Kidney (tissue), 14 donors: ENCODE results near the gene APCDD1. TPM values are rescaled to one million over a fixed set of nuclear protein-coding genes. Genes with fewer than 3 reads are reported as not detected.

Experiments
- DNase-seq, 5 donors: peaks; one replicate each; pipeline ENCODE4 v3.0.0-alpha.2; 2013 to 2020
- FAIRE-seq: peaks from 2 replicates; lab custom pipeline; 2012; peaks lifted over from hg19 to GRCh38; lab: Jason Lieb, UNC
- H3K27ac ChIP-seq, 2 donors: one replicate each; pipeline ENCODE4 v1.7.0; 2013; ENCODE audit warnings: low read depth in 2 of 2, low read length in 2 of 2, inconsistent platforms in 1 of 2
- H3K27me3 ChIP-seq: one replicate; pipeline ENCODE4 v1.7.1; 2013; ENCODE audit warnings: low read length, inconsistent platforms; ENCODE audit not compliant: control insufficient read depth, insufficient read depth
- H3K36me3 ChIP-seq, 3 donors: one replicate each; pipeline versions ENCODE4 v1.7.0 to v1.7.1; 2013; ENCODE audit warnings: low read length in 3 of 3, control low read depth in 1 of 3, inconsistent platforms in 1 of 3; ENCODE audit not compliant: insufficient read depth in 3 of 3, control insufficient read depth in 2 of 3
- H3K4me1 ChIP-seq, 3 donors: one replicate each; pipeline versions ENCODE4 v1.7.0 to v1.7.1; 2013; ENCODE audit warnings: low read length in 3 of 3, inconsistent platforms in 1 of 3, low read depth in 1 of 3; ENCODE audit not compliant: control insufficient read depth in 2 of 3, insufficient read depth in 2 of 3
- H3K4me3 ChIP-seq, 3 donors: one replicate each; pipeline versions ENCODE4 v1.7.0 to v1.8.1; 2013; ENCODE audit warnings: low read length in 3 of 3, control low read depth in 1 of 3, inconsistent platforms in 1 of 3
- H3K9ac ChIP-seq, 3 donors: one replicate each; pipeline versions ENCODE4 v1.7.0 to v1.7.1; 2013; ENCODE audit warnings: low read length in 3 of 3, control low read depth in 1 of 3, inconsistent platforms in 1 of 3
- H3K9me3 ChIP-seq, 3 donors: one replicate each; pipeline versions ENCODE4 v1.7.0 to v1.7.1; 2013; ENCODE audit warnings: low read length in 3 of 3, control low read depth in 1 of 3, inconsistent platforms in 1 of 3; ENCODE audit not compliant: control insufficient read depth in 2 of 3, insufficient read depth in 1 of 3
- intact Hi-C: fragments of 100-400 bp; cut with DNase I; formaldehyde crosslinking; loops from one replicate; pipeline ENCODE4 v1.11.1; 2022
- polyA plus RNA-seq: library from polyadenylated mRNA; stranded (reverse); fragments of 350-450 nt; fragmentation: Illumina TruSeq; extraction: RNeasy Lipid Tissue Mini Kit (QIAGEN cat#74804); gene quantifications from one replicate; pipeline ENCODE4 v1.2.3, GENCODE V29; 2014; ENCODE audit warnings: low read depth, low replicate concordance; ENCODE audit not compliant: insufficient read depth
- total RNA-seq: library from RNA; stranded (reverse); fragmentation: NEBNext Ultra II Directional; extraction: Animal tissue kit (Norgen Biotek cat#: 25700); gene quantifications from one replicate; pipeline ENCODE4 v1.2.1, GENCODE V29; 2021
- TF ChIP-seq, protein P1 (sequence below): IDR thresholded peaks from 3 replicates; pipeline ENCODE4 v1.5.1; 2012; ENCODE audit warnings: mild to moderate bottlenecking, moderate library complexity, borderline replicate concordance; ENCODE audit not compliant: insufficient read depth; ENCODE audit errors: extremely low read depth
- donor health status: control.
- donor health status: control.
- donor health status: control.
- donor health status: control.
- donor health status: control.
- donor health status: DM: yes; HTN: yes; CAD: no.
- donor health status: Normal renal cell carcinoma (clear cell type).

APCDD1 gene
- total and polyA plus RNA-seq, 2 donors from 2014 or later, result 2.8 to 22.9 TPM

DNA sequence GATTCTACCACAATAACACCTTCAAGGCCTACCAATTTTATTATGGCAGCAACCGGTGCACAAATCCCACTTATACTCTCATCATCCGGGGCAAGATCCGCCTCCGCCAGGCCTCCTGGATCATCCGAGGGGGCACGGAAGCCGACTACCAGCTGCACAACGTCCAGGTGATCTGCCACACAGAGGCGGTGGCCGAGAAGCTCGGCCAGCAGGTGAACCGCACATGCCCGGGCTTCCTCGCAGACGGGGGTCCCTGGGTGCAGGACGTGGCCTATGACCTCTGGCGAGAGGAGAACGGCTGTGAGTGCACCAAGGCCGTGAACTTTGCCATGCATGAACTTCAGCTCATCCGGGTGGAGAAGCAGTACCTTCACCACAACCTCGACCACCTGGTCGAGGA lies 17.1 kb downstream of the APCDD1 start:
- Histone ChIP-seq H3K27me3 (no peaks in the 10 kb centered on the region), H3K9me3 (no peaks in the 10 kb centered on the region), H3K4me1 (peaks cover under 1 to 3% (median 1%) of the 10 kb centered on the region in 3 donors), H3K27ac (no peak overlapping the region), H3K9ac (no peak overlapping the region), H3K36me3 (no peaks in the 10 kb centered on the region), H3K4me3 (no peak overlapping the region)
- DNase-seq, result no peak
- TF ChIP-seq, protein P1, sequence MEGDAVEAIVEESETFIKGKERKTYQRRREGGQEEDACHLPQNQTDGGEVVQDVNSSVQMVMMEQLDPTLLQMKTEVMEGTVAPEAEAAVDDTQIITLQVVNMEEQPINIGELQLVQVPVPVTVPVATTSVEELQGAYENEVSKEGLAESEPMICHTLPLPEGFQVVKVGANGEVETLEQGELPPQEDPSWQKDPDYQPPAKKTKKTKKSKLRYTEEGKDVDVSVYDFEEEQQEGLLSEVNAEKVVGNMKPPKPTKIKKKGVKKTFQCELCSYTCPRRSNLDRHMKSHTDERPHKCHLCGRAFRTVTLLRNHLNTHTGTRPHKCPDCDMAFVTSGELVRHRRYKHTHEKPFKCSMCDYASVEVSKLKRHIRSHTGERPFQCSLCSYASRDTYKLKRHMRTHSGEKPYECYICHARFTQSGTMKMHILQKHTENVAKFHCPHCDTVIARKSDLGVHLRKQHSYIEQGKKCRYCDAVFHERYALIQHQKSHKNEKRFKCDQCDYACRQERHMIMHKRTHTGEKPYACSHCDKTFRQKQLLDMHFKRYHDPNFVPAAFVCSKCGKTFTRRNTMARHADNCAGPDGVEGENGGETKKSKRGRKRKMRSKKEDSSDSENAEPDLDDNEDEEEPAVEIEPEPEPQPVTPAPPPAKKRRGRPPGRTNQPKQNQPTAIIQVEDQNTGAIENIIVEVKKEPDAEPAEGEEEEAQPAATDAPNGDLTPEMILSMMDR, result no peak
- intact Hi-C loops, result no loop called here
- no peak for FAIRE-seq

DNA sequence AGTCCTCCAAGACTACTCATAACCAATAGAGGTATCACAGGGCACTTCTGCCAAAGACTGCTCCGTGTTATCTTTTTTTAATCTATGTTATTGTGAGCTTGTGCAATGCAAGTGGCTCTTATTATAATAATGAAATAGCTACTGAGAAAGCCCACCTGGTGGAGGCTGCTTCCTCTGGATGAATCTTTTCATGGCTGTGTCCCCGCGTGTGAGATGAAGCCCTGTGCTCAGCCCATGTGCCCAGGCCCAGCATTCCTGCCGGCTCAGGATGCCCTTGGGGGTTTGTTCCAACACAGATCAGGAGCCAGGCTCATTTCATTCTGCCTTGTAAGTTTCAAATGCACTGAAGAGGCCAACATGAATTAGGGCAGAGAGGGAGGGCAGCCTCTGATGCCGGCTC lies 18.7 kb downstream of the APCDD1 start:
- Histone ChIP-seq H3K9ac (no peak overlapping the region), H3K27ac (no peak overlapping the region), H3K4me3 (no peak overlapping the region), H3K27me3 (no peaks in the 10 kb centered on the region), H3K4me1 (peaks cover 3 to 5% (median 5%) of the 10 kb centered on the region in 3 donors), H3K36me3 (no peaks in the 10 kb centered on the region), H3K9me3 (no peaks in the 10 kb centered on the region)
- DNase-seq (no peak), FAIRE-seq (no peak)
- intact Hi-C loops, result no loop called here
- TF ChIP-seq, protein P1, result no peak

DNA sequence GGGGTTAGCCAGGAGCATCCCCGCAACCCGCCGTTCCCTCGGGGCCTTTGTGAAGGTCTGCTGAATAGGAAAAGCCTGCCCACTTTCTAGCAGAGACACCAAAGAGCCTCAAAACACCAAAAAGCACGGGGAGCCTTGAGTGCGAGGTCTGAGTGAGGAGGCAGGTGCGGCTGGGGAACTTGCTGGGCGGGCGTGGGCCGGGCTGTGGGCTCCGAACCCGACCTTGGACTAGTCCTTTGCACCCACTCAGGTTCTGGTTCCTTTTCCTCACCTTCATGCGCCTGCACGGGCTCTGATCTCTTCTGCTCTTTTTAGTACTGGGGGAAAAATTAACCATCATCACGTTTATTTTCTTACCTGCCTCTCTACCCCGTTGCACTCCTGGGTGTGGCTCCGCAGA lies 19.9 kb downstream of the APCDD1 start:
- intact Hi-C loops, result no loop called here
- no peak for FAIRE-seq

More for the DNA sequence above, 19.9 kb downstream of the APCDD1 start:
- no peak for DNase-seq
- Histone ChIP-seq H3K4me1 (peaks cover 3 to 5% (median 5%) of the 10 kb centered on the region in 3 donors), H3K27ac (no peak overlapping the region), H3K27me3 (no peaks in the 10 kb centered on the region), H3K4me3 (no peak overlapping the region), H3K36me3 (no peaks in the 10 kb centered on the region), H3K9ac (no peak overlapping the region), H3K9me3 (no peaks in the 10 kb centered on the region)
- TF ChIP-seq, protein P1, result no peak
